Measurements from ENCODE around the gene KCNIP4.

DNA sequence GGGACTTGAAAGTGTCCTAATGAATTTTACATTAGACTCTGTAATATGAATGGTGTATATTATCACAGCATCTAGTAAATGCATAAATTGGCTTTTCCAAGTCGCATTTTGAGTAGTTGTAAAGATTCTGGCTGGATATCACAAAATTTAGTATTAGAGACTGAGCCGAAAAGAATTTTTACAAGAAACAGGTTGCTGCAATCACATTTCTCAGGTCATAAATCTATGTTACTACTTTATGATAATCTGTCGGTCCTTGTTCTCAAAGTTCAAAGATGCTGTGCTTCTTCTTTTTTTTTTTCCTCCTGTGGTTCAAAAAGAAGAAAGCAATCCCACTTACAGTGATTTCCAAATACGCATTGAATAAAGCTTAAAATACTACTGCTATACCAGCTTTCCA lies 253.4 kb downstream of the KCNIP4 start:
- TF ChIP-seq CTCF (conservative IDR thresholded peaks at IDR 0.05; ENCODE audit: low read length) (no peak), EZH2phosphoT487 (IDR thresholded peaks at IDR 0.05; ENCODE audit: borderline replicate concordance) (no peak)
